Measurements from ENCODE around the gene ZNF700.
A peak's percentile ranks its signal among the peaks of the same experiment; 100 is the strongest.

Gene ZNF700

GRCh38 chr19:11881151-11881800, 43.6 kb upstream of the ZNF700 start:
- no peaks in the 10 kb centered on the region; the same call in 1 of the 2 replicates for H3K27me3 ChIP-seq (ENCODE audit: control insufficient read depth, low read length)
- H3K4me2 ChIP-seq (ENCODE audit: low read length): no peak overlapping the region
- H3K79me2 ChIP-seq (ENCODE audit: control insufficient read depth, low read length): no peaks in the 10 kb centered on the region
- no peak overlapping the region for H3K4me3 ChIP-seq (ENCODE audit: low read length)
- no peaks in the 10 kb centered on the region for H3K9me3 ChIP-seq (ENCODE audit: control insufficient read depth, insufficient read depth, low read length)
- no peaks in the 10 kb centered on the region for H3K9me2 ChIP-seq (replicated peaks; ENCODE audit: control insufficient read depth, low read length)
- no peaks in the 10 kb centered on the region for H3F3A ChIP-seq (ENCODE audit: control insufficient read depth, insufficient read depth)
- H3K27ac ChIP-seq (ENCODE audit: low read depth, low read length): no peak overlapping the region
- H3K4me1 ChIP-seq (ENCODE audit: control insufficient read depth, low read length): no peaks in the 10 kb centered on the region
- H4K20me1 ChIP-seq (ENCODE audit: control insufficient read depth, insufficient read depth, low read depth, low read length): no peaks in the 10 kb centered on the region
- TF ChIP-seq CTCF (IDR thresholded peaks at IDR 0.05; ENCODE audit: low read depth, low read length, poor library complexity, severe bottlenecking) (peak; percentile 71), EZH2phosphoT487 (IDR thresholded peaks at IDR 0.05; ENCODE audit: borderline replicate concordance, low read length) (no peak)
- no peaks in the 10 kb centered on the region for H3K36me3 ChIP-seq (ENCODE audit: control insufficient read depth, low read length)

DNA sequence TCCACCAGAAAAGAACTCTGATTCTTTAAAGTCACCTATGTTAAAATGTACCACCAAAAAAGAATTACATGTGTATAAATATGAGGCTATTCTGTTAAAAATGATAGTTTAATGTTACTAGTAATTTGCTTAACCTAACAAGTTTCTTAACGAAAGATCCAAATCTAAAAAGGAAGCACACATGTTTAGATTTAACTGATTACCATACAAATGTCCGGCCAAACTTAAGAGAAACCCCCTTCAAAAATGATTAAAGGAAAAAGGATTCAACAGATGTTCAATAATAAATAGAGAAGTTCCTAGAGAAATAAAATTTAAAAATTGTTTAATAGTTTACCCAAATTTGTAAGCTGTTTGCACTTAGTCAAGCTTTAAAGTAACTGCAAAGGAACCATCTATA, 42.3 kb upstream of the ZNF700 start:
- H4K20me1 ChIP-seq (ENCODE audit: control insufficient read depth, insufficient read depth, low read depth, low read length): no peaks in the 10 kb centered on the region
- no peak overlapping the region for H3K4me3 ChIP-seq (ENCODE audit: low read length)
- H3K4me2 ChIP-seq (ENCODE audit: low read length): no peak overlapping the region
- H3K36me3 ChIP-seq (ENCODE audit: control insufficient read depth, low read length): no peaks in the 10 kb centered on the region
- no peak overlapping the region for H3K27ac ChIP-seq (ENCODE audit: low read depth, low read length)
- no peaks in the 10 kb centered on the region for H3K9me2 ChIP-seq (replicated peaks; ENCODE audit: control insufficient read depth, low read length)
- no peaks in the 10 kb centered on the region; the same call in 1 of the 2 replicates for H3K27me3 ChIP-seq (ENCODE audit: control insufficient read depth, low read length)
- TF ChIP-seq EZH2phosphoT487 (IDR thresholded peaks at IDR 0.05; ENCODE audit: borderline replicate concordance, low read length) (no peak), CTCF (IDR thresholded peaks at IDR 0.05; ENCODE audit: low read depth, low read length, poor library complexity, severe bottlenecking) (no peak)
- peaks cover 6% of the 10 kb centered on the region for H3K4me1 ChIP-seq (ENCODE audit: control insufficient read depth, low read length)
- no peaks in the 10 kb centered on the region for H3F3A ChIP-seq (ENCODE audit: control insufficient read depth, insufficient read depth)
- H3K79me2 ChIP-seq (ENCODE audit: control insufficient read depth, low read length): no peaks in the 10 kb centered on the region
- H3K9me3 ChIP-seq (ENCODE audit: control insufficient read depth, insufficient read depth, low read length): no peaks in the 10 kb centered on the region

DNA sequence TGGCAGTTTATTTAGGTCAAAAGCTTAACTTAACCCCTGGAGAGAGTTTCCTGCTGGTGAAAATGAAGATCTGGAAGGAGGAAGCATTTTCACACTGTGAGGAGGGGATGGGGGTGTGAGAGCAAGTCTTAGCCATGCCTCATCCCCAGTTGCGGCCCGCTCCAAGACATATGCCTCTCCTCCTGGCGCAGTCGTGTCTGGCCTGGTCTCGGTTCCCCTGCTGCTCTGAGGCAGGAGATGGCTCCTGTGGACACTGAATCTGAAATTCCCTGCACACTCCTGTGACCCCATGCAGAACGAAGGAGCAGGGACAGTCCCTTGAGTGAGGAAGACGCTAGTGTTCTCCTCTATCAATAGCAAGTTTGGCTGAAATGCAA, 37.7 kb upstream of the ZNF700 start:
- Histone ChIP-seq H3K79me2 (ENCODE audit: control insufficient read depth, low read length) (no peaks in the 10 kb centered on the region), H3K4me3 (ENCODE audit: low read length) (peak overlapping the region; percentile 99), H3K4me2 (ENCODE audit: low read length) (peak overlapping the region; percentile 96), H3K36me3 (ENCODE audit: control insufficient read depth, low read length) (no peaks in the 10 kb centered on the region), H3K9me2 (replicated peaks; ENCODE audit: control insufficient read depth, low read length) (no peaks in the 10 kb centered on the region), H3K27ac (ENCODE audit: low read depth, low read length) (no peak overlapping the region), H3K27me3 (ENCODE audit: control insufficient read depth, low read length) (no peaks in the 10 kb centered on the region; the same call in 1 of the 2 replicates), H3K9me3 (ENCODE audit: control insufficient read depth, insufficient read depth, low read length) (no peaks in the 10 kb centered on the region), H3F3A (ENCODE audit: control insufficient read depth, insufficient read depth) (no peaks in the 10 kb centered on the region), H3K4me1 (ENCODE audit: control insufficient read depth, low read length) (peaks cover 9% of the 10 kb centered on the region), H4K20me1 (ENCODE audit: control insufficient read depth, insufficient read depth, low read depth, low read length) (no peaks in the 10 kb centered on the region)
- TF ChIP-seq EZH2phosphoT487 (IDR thresholded peaks at IDR 0.05; ENCODE audit: borderline replicate concordance, low read length): no peak
- no peak for TF ChIP-seq CTCF (IDR thresholded peaks at IDR 0.05; ENCODE audit: low read depth, low read length, poor library complexity, severe bottlenecking)
